HepG2 (cell line): ENCODE measurements around the gene GSDMA. TPM values are rescaled to one million over a fixed set of nuclear protein-coding genes. Genes with fewer than 3 reads are reported as not detected.
A peak's percentile ranks its signal among the peaks of the same experiment; 100 is the strongest.

Experiments used
- GATA4 ChIP-seq: sonication (generic); IDR thresholded peaks from 2 replicates; pipeline ENCODE4 v1.6.1; 2016; ENCODE audit warnings: antibody characterized with exemption, low read depth, borderline replicate concordance
- GFI1 ChIP-seq: sonication (generic); formaldehyde crosslinking; IDR thresholded peaks from 2 replicates; pipeline ENCODE4 v1.5.0; 2020; ENCODE audit warnings: missing genetic modification reagents, mild to moderate bottlenecking, borderline replicate concordance
- HCFC1 ChIP-seq: fragments of 150-350 bp; IDR thresholded peaks from 2 replicates; pipeline ENCODE4 v1.6.1; 2014; ENCODE audit warnings: low read depth, low read length
- KLF16 ChIP-seq, 2 experiments: sonication (generic) in 1 of 2; formaldehyde crosslinking in 1 of 2; IDR thresholded peaks; 2 replicates each; pipeline versions ENCODE4 v1.6.1 to v1.8.0; 2016 to 2023; ENCODE audit warnings: missing genetic modification reagents in 2 of 2, missing compliant biosample characterization in 1 of 2
- MEF2D ChIP-seq: sonication (generic); formaldehyde crosslinking; IDR thresholded peaks from 2 replicates; pipeline ENCODE4 v1.5.1; 2020; ENCODE audit warnings: mild to moderate bottlenecking, missing genetic modification reagents
- MIER3 ChIP-seq: IDR thresholded peaks from 2 replicates; pipeline ENCODE4 v1.6.1; 2016; ENCODE audit warnings: missing compliant biosample characterization, borderline replicate concordance
- NAIF1 ChIP-seq: sonication (generic); formaldehyde crosslinking; IDR thresholded peaks from 2 replicates; pipeline ENCODE4 v1.5.0; 2020; ENCODE audit warnings: mild to moderate bottlenecking, missing genetic modification reagents, borderline replicate concordance
- RCOR2 ChIP-seq: IDR thresholded peaks from 2 replicates; pipeline ENCODE4 v1.6.1; 2016; ENCODE audit warnings: missing biosample characterization, missing genetic modification reagents
- SMAD1 ChIP-seq: sonication (generic); formaldehyde crosslinking; IDR thresholded peaks from 2 replicates; pipeline ENCODE4 v1.4.0; 2020; ENCODE audit warnings: missing genetic modification reagents, low read depth, mild to moderate bottlenecking, borderline replicate concordance
- TFE3 ChIP-seq: IDR thresholded peaks from 2 replicates; pipeline ENCODE4 v1.6.1; 2016
- ZBTB34 ChIP-seq: sonication (generic); formaldehyde crosslinking; IDR thresholded peaks from 2 replicates; pipeline ENCODE4 v1.8.0; 2022; ENCODE audit warnings: mild to moderate bottlenecking, missing genetic modification reagents
- ZBTB37 ChIP-seq: sonication (generic); formaldehyde crosslinking; IDR thresholded peaks from 2 replicates; pipeline ENCODE4 v1.4.0; 2020; ENCODE audit warnings: mild to moderate bottlenecking, missing genetic modification reagents
- ZNF10 ChIP-seq: sonication (generic); formaldehyde crosslinking; IDR thresholded peaks from 2 replicates; pipeline ENCODE4 v1.4.0; 2020; ENCODE audit warnings: mild to moderate bottlenecking, low read depth, missing genetic modification reagents, borderline replicate concordance
- ZNF101 ChIP-seq: sonication (generic); formaldehyde crosslinking; IDR thresholded peaks from 2 replicates; pipeline ENCODE4 v1.4.0; 2020; ENCODE audit warnings: mild to moderate bottlenecking, low read depth, missing genetic modification reagents, borderline replicate concordance
- ZNF225 ChIP-seq: sonication (generic); formaldehyde crosslinking; IDR thresholded peaks from 2 replicates; pipeline ENCODE4 v1.4.0; 2020; ENCODE audit warnings: mild to moderate bottlenecking, missing genetic modification reagents
- polyA plus RNA-seq, 8 experiments: library from polyadenylated mRNA; depleted of rRNA in 3 of 8; stranded (reverse) in 7 of 8; unstranded in 1 of 8; fragments of >200 nt; fragmentation: Illumina TruSeq in 4 of 8; extraction: Trizol in 4 of 8; gene quantifications; 2 replicates each; pipeline versions ENCODE4 v1.2.1 to v1.2.3, GENCODE V29; 2011 to 2016; ENCODE audit warnings: low read depth in 4 of 8, missing spikeins in 1 of 8, mixed read lengths in 1 of 8; ENCODE audit not compliant: insufficient read depth in 1 of 8
- total RNA-seq, 5 experiments: library from RNA; depleted of rRNA; stranded (reverse); fragments of >200 nt; fragmentation: Illumina TruSeq; extraction: Trizol; gene quantifications; 2 replicates each; pipeline ENCODE4 v1.2.3, GENCODE V29; 2016; ENCODE audit warnings: low read depth in 1 of 5
- TF ChIP-seq, protein P1 (sequence below): sonication (generic); formaldehyde crosslinking; IDR thresholded peaks from 2 replicates; pipeline ENCODE4 v1.8.0; 2022; ENCODE audit warnings: missing genetic modification reagents, mild to moderate bottlenecking, borderline replicate concordance
- TF ChIP-seq, protein P2 (sequence below): sonication (generic); formaldehyde crosslinking; IDR thresholded peaks from 2 replicates; pipeline ENCODE4 v1.8.0; 2022; ENCODE audit warnings: missing genetic modification reagents, mild to moderate bottlenecking, inconsistent platforms, borderline replicate concordance
- TF ChIP-seq, protein P3 (sequence below): sonication (generic); formaldehyde crosslinking; IDR thresholded peaks from 2 replicates; pipeline ENCODE4 v1.8.1; 2023; ENCODE audit warnings: mild to moderate bottlenecking, missing genetic modification reagents
- TF ChIP-seq, protein P4 (sequence below): sonication (generic); formaldehyde crosslinking; IDR thresholded peaks from 2 replicates; pipeline ENCODE4 v1.5.0; 2020; ENCODE audit warnings: missing genetic modification reagents

Gene GSDMA
- total and polyA plus RNA-seq, 2 of the 13 experiments (the other 11 are each of a cell fraction or from before 2014, with no cell fraction given): not detected

- TF ChIP-seq, protein P1, sequence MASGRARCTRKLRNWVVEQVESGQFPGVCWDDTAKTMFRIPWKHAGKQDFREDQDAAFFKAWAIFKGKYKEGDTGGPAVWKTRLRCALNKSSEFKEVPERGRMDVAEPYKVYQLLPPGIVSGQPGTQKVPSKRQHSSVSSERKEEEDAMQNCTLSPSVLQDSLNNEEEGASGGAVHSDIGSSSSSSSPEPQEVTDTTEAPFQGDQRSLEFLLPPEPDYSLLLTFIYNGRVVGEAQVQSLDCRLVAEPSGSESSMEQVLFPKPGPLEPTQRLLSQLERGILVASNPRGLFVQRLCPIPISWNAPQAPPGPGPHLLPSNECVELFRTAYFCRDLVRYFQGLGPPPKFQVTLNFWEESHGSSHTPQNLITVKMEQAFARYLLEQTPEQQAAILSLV (CRISPR knock-in tag): peak; percentile 21; the same call in 1 of the 2 replicates
- TF ChIP-seq NAIF1 (CRISPR knock-in tag): no peak
- no peak for TF ChIP-seq GFI1
- TF ChIP-seq, protein P2, sequence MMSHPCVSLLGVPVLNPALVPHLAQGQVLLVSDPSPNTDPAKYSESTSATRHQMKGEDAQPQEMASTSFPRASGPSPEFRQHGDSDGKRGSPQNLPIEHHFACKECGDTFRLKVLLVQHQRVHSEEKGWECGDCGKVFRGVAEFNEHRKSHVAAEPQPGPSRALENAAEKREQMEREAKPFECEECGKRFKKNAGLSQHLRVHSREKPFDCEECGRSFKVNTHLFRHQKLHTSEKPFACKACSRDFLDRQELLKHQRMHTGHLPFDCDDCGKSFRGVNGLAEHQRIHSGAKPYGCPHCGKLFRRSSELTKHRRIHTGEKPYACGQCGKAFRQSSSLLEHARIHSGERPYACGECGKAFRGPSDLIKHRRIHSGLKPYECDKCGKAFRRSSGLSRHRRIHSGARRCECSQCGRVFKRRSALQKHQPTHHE: no peak
- peak; percentile 56; the same call in 1 of the 2 replicates for TF ChIP-seq GATA4
- 0 out of 2 replicates have a peak, but pooled peaks have one; percentile 20 for TF ChIP-seq SMAD1 (CRISPR knock-in tag)
- peak; percentile 32; the same call in 1 of the 2 replicates for TF ChIP-seq MEF2D
- TF ChIP-seq ZBTB34 (CRISPR knock-in tag): no peak
- no peak for TF ChIP-seq RCOR2 (CRISPR knock-in tag)
- no peak for TF ChIP-seq ZNF101 (CRISPR knock-in tag)
- TF ChIP-seq MIER3: peak; percentile 15; the same call in 1 of the 2 replicates
- TF ChIP-seq TFE3: no peak
- TF ChIP-seq KLF16 (CRISPR knock-in tag; IDR thresholded peaks at IDR 0.05): no peak
- TF ChIP-seq, protein P3, sequence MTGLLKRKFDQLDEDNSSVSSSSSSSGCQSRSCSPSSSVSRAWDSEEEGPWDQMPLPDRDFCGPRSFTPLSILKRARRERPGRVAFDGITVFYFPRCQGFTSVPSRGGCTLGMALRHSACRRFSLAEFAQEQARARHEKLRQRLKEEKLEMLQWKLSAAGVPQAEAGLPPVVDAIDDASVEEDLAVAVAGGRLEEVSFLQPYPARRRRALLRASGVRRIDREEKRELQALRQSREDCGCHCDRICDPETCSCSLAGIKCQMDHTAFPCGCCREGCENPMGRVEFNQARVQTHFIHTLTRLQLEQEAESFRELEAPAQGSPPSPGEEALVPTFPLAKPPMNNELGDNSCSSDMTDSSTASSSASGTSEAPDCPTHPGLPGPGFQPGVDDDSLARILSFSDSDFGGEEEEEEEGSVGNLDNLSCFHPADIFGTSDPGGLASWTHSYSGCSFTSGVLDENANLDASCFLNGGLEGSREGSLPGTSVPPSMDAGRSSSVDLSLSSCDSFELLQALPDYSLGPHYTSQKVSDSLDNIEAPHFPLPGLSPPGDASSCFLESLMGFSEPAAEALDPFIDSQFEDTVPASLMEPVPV (CRISPR knock-in tag): no peak
- TF ChIP-seq, protein P4, sequence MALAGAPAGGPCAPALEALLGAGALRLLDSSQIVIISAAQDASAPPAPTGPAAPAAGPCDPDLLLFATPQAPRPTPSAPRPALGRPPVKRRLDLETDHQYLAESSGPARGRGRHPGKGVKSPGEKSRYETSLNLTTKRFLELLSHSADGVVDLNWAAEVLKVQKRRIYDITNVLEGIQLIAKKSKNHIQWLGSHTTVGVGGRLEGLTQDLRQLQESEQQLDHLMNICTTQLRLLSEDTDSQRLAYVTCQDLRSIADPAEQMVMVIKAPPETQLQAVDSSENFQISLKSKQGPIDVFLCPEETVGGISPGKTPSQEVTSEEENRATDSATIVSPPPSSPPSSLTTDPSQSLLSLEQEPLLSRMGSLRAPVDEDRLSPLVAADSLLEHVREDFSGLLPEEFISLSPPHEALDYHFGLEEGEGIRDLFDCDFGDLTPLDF: no peak
- TF ChIP-seq ZNF225 (CRISPR knock-in tag): peak; percentile 35; the same call in 1 of the 2 replicates
- no peak for TF ChIP-seq HCFC1
- no peak for TF ChIP-seq ZNF10 (CRISPR knock-in tag)
- peak; percentile 55; the same call in 1 of the 2 replicates for TF ChIP-seq ZBTB37 (CRISPR knock-in tag)
Measured at GRCh38 chr17:39926588-39927100, 36.2 kb upstream of the GSDMA start (continued).
